HUES6 (cell line): ENCODE measurements around the gene UBR4.

Experiments used
- H3K27ac ChIP-seq: 2 replicates; pipeline ENCODE4 v1.7.0; 2013; ENCODE audit warnings: low read depth, mild to moderate bottlenecking, low read length, inconsistent platforms
- H3K27me3 ChIP-seq: 2 replicates; pipeline ENCODE4 v1.6.1; 2013; ENCODE audit warnings: low read length; ENCODE audit not compliant: control insufficient read depth, insufficient read depth
- H3K36me3 ChIP-seq: 2 replicates; pipeline ENCODE4 v1.6.1; 2013; ENCODE audit warnings: low read length; ENCODE audit not compliant: control insufficient read depth, insufficient read depth
- H3K4me1 ChIP-seq: 2 replicates; pipeline ENCODE4 v1.6.1; 2013; ENCODE audit warnings: low read length; ENCODE audit not compliant: control insufficient read depth, insufficient read depth
- H3K4me3 ChIP-seq: 2 replicates; pipeline ENCODE4 v1.5.1; 2013; ENCODE audit warnings: low read depth, low read length
- H3K9ac ChIP-seq: one replicate; pipeline ENCODE4 v1.6.1; 2013; ENCODE audit warnings: mild to moderate bottlenecking, low read length
- H3K9me3 ChIP-seq: 2 replicates; pipeline ENCODE4 v1.6.1; 2013; ENCODE audit warnings: low read depth, low read length; ENCODE audit not compliant: control insufficient read depth, insufficient read depth

The UBR4 gene

GRCh38 chr1:19138958-19139581 lies 71.0 kb downstream of the UBR4 start:
- H3K9ac ChIP-seq = peak overlapping the region; percentile 56
- peak overlapping the region; percentile 29 for H3K27ac ChIP-seq
- peaks cover 26% of the 10 kb centered on the region for H3K4me1 ChIP-seq
- no peak overlapping the region for H3K4me3 ChIP-seq
- no peaks in the 10 kb centered on the region for H3K27me3 ChIP-seq
- peaks cover 99% of the 10 kb centered on the region for H3K36me3 ChIP-seq
- H3K9me3 ChIP-seq = peaks cover 3% of the 10 kb centered on the region; the same call in 1 of the 2 replicates

DNA sequence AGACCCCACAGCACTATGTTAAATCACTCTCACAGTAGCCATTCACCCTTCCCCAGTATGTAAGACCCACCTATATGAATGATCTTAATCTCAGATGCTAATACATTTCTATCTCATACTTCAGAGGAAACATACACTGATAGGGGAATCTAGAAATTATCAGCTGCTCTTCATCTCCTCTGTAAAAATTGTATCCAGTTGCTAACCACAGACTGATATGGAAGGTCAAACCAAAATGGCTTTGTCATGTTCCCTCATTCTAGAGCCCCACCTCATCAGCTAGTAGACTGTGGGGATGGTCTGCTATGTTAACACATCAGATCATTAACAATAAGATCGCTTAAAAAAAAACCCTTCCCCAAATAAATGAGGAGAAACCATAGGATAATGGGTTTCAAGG lies 71.7 kb downstream of the UBR4 start:
- Histone ChIP-seq H3K4me3 (no peak overlapping the region), H3K9ac (no peak overlapping the region), H3K4me1 (peaks cover 26% of the 10 kb centered on the region), H3K9me3 (peaks cover 7% of the 10 kb centered on the region; the same call in 1 of the 2 replicates), H3K27ac (0 out of 2 replicates have a peak overlapping the region, but pooled peaks have one; percentile 29), H3K36me3 (peaks cover 99% of the 10 kb centered on the region), H3K27me3 (no peaks in the 10 kb centered on the region)

DNA sequence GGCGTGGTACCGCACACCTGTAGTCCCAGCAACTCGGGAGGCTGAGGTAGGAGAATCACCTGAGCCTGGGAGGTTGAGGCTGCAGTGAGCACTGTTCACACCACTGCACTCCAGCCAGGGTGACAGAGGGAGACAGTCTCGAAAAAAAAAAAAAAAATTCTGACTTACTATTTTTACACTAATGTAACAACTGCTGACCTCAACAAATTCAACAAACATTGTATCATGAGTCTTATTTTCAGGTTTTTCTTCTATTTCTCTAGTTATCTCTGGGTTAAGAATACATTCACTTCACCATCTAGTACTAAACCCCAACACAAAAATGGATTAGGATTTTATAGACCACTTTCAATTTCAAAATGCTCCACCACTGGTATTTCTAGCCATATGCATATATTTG lies 72.9 kb downstream of the UBR4 start:
- Histone ChIP-seq H3K4me1 (peaks cover 26% of the 10 kb centered on the region), H3K27ac (no peak overlapping the region), H3K36me3 (peaks cover 100% of the 10 kb centered on the region), H3K4me3 (no peak overlapping the region), H3K27me3 (no peaks in the 10 kb centered on the region), H3K9me3 (peaks cover 10% of the 10 kb centered on the region; the same call in 1 of the 2 replicates), H3K9ac (no peak overlapping the region)

- Histone ChIP-seq H3K4me1 (no peaks in the 10 kb centered on the region), H3K9me3 (peaks cover 10% of the 10 kb centered on the region; the same call in 1 of the 2 replicates), H3K27me3 (no peaks in the 10 kb centered on the region), H3K36me3 (peaks cover 99% of the 10 kb centered on the region), H3K9ac (no peak overlapping the region), H3K4me3 (no peak overlapping the region), H3K27ac (no peak overlapping the region)
Observed at GRCh38 chr1:19133360-19133759, 76.7 kb downstream of the UBR4 start.

DNA sequence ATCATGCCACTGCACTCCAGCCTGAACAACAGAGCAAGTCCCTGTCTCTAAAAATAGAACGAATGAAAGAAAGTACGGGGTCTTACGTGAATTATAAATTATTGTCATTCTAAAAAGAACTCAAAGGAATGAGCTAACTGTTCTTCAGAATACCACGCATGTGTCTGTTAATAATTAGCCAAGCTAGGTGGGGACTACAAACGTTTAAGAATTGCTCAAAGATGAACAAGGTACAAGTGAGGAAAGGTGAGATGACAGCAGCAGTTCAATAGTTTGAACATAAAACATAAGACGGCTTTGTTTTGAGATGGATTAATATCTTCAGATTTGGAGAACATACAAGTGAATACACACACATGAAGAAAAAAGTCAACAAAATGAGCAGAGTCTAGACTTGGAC lies 79.6 kb downstream of the UBR4 start:
- H3K36me3 ChIP-seq = peaks cover 99% of the 10 kb centered on the region
- no peaks in the 10 kb centered on the region for H3K27me3 ChIP-seq
- no peaks in the 10 kb centered on the region for H3K4me1 ChIP-seq
- no peak overlapping the region for H3K27ac ChIP-seq
- H3K9ac ChIP-seq = no peak overlapping the region
- no peak overlapping the region for H3K4me3 ChIP-seq
- peaks cover 10% of the 10 kb centered on the region; the same call in 1 of the 2 replicates for H3K9me3 ChIP-seq

- Histone ChIP-seq H3K27me3 (no peaks in the 10 kb centered on the region), H3K4me3 (no peak overlapping the region), H3K9ac (no peak overlapping the region), H3K4me1 (no peaks in the 10 kb centered on the region), H3K27ac (no peak overlapping the region), H3K36me3 (peaks cover 99% of the 10 kb centered on the region), H3K9me3 (peaks cover 6% of the 10 kb centered on the region; the same call in 1 of the 2 replicates)
Observed at GRCh38 chr1:19128968-19129514, 81.0 kb downstream of the UBR4 start.

DNA sequence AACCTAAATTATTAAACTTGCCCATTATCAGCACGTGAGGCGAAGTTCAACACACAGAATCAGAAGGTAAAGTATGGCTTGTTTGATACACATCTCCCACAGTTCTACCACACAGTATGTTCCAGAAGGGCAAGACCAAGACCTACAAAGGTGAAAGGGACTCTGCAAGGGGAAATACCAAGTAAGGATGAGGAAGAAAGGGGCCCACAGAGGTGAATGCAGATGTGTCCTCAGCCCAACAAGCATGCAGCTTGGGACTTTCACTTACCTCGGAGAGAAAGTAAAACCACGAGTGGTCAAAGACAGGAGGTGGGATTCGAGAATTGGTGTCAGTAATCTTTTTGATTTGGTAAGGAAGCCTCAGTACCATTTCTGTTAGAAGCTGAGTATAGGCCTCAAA lies 85.8 kb downstream of the UBR4 start:
- H3K9me3 ChIP-seq = no peaks in the 10 kb centered on the region
- H3K4me1 ChIP-seq = no peaks in the 10 kb centered on the region
- no peaks in the 10 kb centered on the region for H3K27me3 ChIP-seq
- H3K36me3 ChIP-seq = peaks cover 100% of the 10 kb centered on the region
- H3K27ac ChIP-seq = no peak overlapping the region
- H3K4me3 ChIP-seq = no peak overlapping the region
- no peak overlapping the region for H3K9ac ChIP-seq

DNA sequence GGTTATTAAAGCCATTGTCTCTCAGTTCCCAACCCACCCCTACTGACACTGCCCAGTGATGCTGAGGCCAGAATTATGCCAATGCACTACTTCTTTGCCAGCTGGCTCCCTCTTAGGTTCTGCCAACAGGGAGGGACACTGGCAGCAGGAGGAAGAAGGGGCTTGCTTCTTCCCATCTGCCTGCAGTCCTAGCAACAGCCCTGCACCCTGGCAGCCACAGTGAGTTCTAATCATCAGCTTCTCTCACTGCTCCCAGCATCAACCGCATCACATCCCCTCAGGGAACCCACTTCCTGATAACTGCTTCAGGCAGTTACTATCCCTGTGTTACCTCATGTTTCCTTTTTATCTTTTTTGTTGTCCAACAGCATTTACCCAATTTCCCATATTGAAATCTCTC lies 86.2 kb downstream of the UBR4 start:
- Histone ChIP-seq H3K27me3 (no peaks in the 10 kb centered on the region), H3K9ac (no peak overlapping the region), H3K4me3 (no peak overlapping the region), H3K27ac (no peak overlapping the region), H3K9me3 (no peaks in the 10 kb centered on the region), H3K4me1 (no peaks in the 10 kb centered on the region), H3K36me3 (peaks cover 100% of the 10 kb centered on the region)

DNA sequence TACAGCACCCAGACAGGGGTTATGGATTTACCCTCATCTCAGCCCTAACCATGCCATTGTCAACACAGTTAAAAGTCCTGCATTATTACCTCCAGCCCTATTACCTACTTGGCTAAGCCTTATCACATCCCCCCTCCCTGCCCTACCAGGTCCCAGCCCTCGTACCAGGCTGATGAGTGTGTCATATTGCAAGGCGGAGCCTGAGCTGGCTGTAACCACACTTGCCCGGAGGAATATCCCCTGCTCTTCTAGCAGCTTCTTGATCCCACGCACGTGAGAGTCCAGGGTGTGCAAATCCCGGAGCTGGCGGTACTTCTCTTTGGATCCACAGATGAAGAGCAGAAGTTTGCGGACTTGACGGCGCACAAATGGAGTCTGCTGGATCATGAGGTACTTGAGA lies 87.4 kb downstream of the UBR4 start:
- H3K9me3 ChIP-seq = no peaks in the 10 kb centered on the region
- no peaks in the 10 kb centered on the region for H3K4me1 ChIP-seq
- H3K27ac ChIP-seq = no peak overlapping the region
- H3K27me3 ChIP-seq = no peaks in the 10 kb centered on the region
- H3K9ac ChIP-seq = no peak overlapping the region
- peaks cover 99% of the 10 kb centered on the region for H3K36me3 ChIP-seq
- H3K4me3 ChIP-seq = no peak overlapping the region

GRCh38 chr1:19121192-19121591 lies 88.9 kb downstream of the UBR4 start:
- Histone ChIP-seq H3K9me3 (no peaks in the 10 kb centered on the region), H3K4me1 (no peaks in the 10 kb centered on the region), H3K27me3 (no peaks in the 10 kb centered on the region), H3K4me3 (no peak overlapping the region), H3K27ac (no peak overlapping the region), H3K9ac (no peak overlapping the region), H3K36me3 (peaks cover 99% of the 10 kb centered on the region)

DNA sequence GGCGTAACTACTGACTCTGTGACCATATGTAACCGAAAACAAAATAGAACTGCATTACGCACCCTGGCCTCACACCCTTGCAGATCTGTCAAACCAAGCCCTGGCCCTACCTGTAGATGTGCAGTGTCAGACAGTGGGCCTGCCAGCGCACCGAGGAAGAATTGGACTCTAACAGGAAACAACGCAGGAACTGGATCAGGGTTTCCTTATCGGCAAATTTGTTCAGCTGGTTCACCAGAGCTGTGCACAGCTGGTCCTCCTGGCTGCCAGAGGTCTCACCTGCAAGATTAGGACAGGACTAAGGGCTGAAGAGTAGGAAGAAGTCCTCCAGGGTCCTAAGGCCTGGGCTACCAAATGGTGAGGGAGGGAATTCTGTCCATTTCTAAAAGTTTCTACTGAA lies 90.0 kb downstream of the UBR4 start:
- H3K27ac ChIP-seq = no peak overlapping the region
- no peaks in the 10 kb centered on the region for H3K9me3 ChIP-seq
- no peak overlapping the region for H3K9ac ChIP-seq
- H3K4me3 ChIP-seq = no peak overlapping the region
- peaks cover 99% of the 10 kb centered on the region for H3K36me3 ChIP-seq
- H3K27me3 ChIP-seq = no peaks in the 10 kb centered on the region
- H3K4me1 ChIP-seq = no peaks in the 10 kb centered on the region
